HepG2 (cell line): ENCODE results near the gene BICRA. TPM values are rescaled to one million over a fixed set of nuclear protein-coding genes. Genes with fewer than 3 reads are reported as not detected.

Experiments
- CHCHD3 ChIP-seq: sonication (generic); formaldehyde crosslinking; IDR thresholded peaks from 2 replicates; pipeline ENCODE4 v1.8.0; 2022; ENCODE audit warnings: mild to moderate bottlenecking, missing genetic modification reagents, moderate library complexity
- GTF2F1 ChIP-seq: fragments of 150-350 bp; IDR thresholded peaks from 2 replicates; pipeline ENCODE4 v1.6.1; 2014; ENCODE audit warnings: low read length
- NR2F1 ChIP-seq, 2 experiments: fragments of 450-650 bp in 1 of 2; formaldehyde crosslinking in 1 of 2; IDR thresholded peaks; 2 replicates each; pipeline versions ENCODE4 v1.5.0 to v1.6.1; 2016 to 2020; ENCODE audit warnings: mild to moderate bottlenecking in 1 of 2, missing compliant biosample characterization in 1 of 2, missing genetic modification reagents in 1 of 2, moderate library complexity in 1 of 2
- SIX4 ChIP-seq: sonication (generic); formaldehyde crosslinking; IDR thresholded peaks from 2 replicates; pipeline ENCODE4 v1.4.0; 2020; ENCODE audit warnings: missing genetic modification reagents
- SMAD3 ChIP-seq: sonication (generic); formaldehyde crosslinking; IDR thresholded peaks from 2 replicates; pipeline ENCODE4 v1.4.0; 2020; ENCODE audit warnings: missing genetic modification reagents
- STAG1 ChIP-seq: sonication (generic); formaldehyde crosslinking; IDR thresholded peaks from 2 replicates; pipeline ENCODE4 v1.4.0; 2020; ENCODE audit warnings: missing genetic modification reagents
- TBP ChIP-seq: sonication (generic); formaldehyde crosslinking; IDR thresholded peaks from 2 replicates; pipeline ENCODE4 v1.5.0; 2020; ENCODE audit warnings: missing genetic modification reagents
- ZNF614 ChIP-seq: IDR thresholded peaks from 2 replicates; pipeline ENCODE4 v1.6.1; 2018; ENCODE audit warnings: missing biosample characterization, missing genetic modification reagents, inconsistent platforms, borderline replicate concordance
- ZNF616 ChIP-seq: sonication (generic); formaldehyde crosslinking; IDR thresholded peaks from 2 replicates; pipeline ENCODE4 v1.5.0; 2020; ENCODE audit warnings: low read depth, mild to moderate bottlenecking, missing genetic modification reagents
- polyA plus RNA-seq, 8 experiments: library from polyadenylated mRNA; depleted of rRNA in 3 of 8; stranded (reverse) in 7 of 8; unstranded in 1 of 8; fragments of >200 nt; fragmentation: Illumina TruSeq in 4 of 8; extraction: Trizol in 4 of 8; gene quantifications; 2 replicates each; pipeline versions ENCODE4 v1.2.1 to v1.2.3, GENCODE V29; 2011 to 2016; ENCODE audit warnings: low read depth in 4 of 8, missing spikeins in 1 of 8, mixed read lengths in 1 of 8; ENCODE audit not compliant: insufficient read depth in 1 of 8
- total RNA-seq, 5 experiments: library from RNA; depleted of rRNA; stranded (reverse); fragments of >200 nt; fragmentation: Illumina TruSeq; extraction: Trizol; gene quantifications; 2 replicates each; pipeline ENCODE4 v1.2.3, GENCODE V29; 2016; ENCODE audit warnings: low read depth in 1 of 5
- TF ChIP-seq, protein P1 (sequence below): IDR thresholded peaks from 2 replicates; pipeline ENCODE4 v1.6.1; 2016; ENCODE audit warnings: low read depth, missing genetic modification reagents, missing compliant biosample characterization
- TF ChIP-seq, protein P2 (sequence below): sonication (generic); formaldehyde crosslinking; IDR thresholded peaks from 2 replicates; pipeline ENCODE4 v1.4.0; 2020; ENCODE audit warnings: missing genetic modification reagents
- TF ChIP-seq, protein P3 (sequence below): IDR thresholded peaks from 2 replicates; pipeline ENCODE4 v1.6.1; 2016; ENCODE audit warnings: mild to moderate bottlenecking, missing biosample characterization, missing genetic modification reagents
- TF ChIP-seq, protein P4 (sequence below): sonication (generic); formaldehyde crosslinking; IDR thresholded peaks from 2 replicates; pipeline ENCODE4 v1.5.1; 2020; ENCODE audit warnings: mild to moderate bottlenecking, missing genetic modification reagents, moderate library complexity
- TF ChIP-seq, protein P5 (sequence below): sonication (generic); formaldehyde crosslinking; IDR thresholded peaks from 2 replicates; pipeline ENCODE4 v1.8.1; 2023; ENCODE audit warnings: mild to moderate bottlenecking, inconsistent platforms, moderate library complexity, missing genetic modification reagents, borderline replicate concordance

BICRA gene
- total and polyA plus RNA-seq, 2 of the 13 experiments (the other 11 are each of a cell fraction or from before 2014, with no cell fraction given), result 0.55 to 0.71 TPM

DNA sequence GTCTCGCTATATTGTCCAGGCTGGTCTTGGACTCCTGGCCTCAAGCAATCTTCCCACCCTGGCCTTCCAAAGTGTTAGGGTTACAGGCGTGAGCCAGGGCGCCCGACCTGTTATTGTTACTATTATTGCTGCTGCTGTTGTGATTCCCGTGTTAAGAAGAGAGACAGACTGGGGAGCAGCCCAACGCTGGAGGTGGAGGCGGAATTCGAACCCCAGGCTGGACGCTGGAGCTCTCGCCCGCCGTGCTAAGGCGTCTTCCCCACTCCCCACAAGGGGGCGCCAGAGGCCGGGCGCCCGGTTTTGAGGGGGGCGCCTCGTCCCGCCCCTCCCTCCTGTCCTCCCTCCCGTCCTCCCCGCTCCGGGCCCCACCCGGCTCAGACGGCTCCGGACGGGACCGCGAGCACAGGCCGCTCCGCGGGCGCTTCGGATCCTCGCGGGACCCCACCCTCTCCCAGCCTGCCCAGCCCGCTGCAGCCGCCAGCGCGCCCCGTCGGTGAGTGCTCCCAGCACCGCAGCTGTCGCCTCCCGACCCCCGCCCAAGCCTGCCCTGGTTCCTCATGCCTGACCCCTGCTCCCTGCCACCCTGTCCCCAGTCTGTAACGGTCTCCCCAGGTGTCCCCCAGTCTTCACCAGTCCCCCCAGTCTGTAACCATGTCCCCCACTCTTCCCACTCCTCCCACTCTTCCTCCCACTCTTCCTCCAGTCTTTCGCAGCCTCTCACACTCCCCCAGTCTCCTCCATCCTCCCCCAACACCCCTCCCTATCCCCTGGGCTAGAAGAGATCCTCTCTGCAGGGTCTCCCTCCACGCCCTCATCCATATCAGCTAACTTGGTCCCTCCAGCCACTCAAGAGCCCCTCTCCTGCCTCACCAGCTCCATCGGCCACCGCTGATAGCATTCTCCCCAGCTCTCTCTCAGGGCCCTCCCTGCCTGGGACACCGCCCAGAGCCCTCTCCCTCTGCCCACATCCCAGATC lies 104.4 kb downstream of the BICRA start, which contains the start of gene EHD2 (continued):
- TF ChIP-seq, protein P1, sequence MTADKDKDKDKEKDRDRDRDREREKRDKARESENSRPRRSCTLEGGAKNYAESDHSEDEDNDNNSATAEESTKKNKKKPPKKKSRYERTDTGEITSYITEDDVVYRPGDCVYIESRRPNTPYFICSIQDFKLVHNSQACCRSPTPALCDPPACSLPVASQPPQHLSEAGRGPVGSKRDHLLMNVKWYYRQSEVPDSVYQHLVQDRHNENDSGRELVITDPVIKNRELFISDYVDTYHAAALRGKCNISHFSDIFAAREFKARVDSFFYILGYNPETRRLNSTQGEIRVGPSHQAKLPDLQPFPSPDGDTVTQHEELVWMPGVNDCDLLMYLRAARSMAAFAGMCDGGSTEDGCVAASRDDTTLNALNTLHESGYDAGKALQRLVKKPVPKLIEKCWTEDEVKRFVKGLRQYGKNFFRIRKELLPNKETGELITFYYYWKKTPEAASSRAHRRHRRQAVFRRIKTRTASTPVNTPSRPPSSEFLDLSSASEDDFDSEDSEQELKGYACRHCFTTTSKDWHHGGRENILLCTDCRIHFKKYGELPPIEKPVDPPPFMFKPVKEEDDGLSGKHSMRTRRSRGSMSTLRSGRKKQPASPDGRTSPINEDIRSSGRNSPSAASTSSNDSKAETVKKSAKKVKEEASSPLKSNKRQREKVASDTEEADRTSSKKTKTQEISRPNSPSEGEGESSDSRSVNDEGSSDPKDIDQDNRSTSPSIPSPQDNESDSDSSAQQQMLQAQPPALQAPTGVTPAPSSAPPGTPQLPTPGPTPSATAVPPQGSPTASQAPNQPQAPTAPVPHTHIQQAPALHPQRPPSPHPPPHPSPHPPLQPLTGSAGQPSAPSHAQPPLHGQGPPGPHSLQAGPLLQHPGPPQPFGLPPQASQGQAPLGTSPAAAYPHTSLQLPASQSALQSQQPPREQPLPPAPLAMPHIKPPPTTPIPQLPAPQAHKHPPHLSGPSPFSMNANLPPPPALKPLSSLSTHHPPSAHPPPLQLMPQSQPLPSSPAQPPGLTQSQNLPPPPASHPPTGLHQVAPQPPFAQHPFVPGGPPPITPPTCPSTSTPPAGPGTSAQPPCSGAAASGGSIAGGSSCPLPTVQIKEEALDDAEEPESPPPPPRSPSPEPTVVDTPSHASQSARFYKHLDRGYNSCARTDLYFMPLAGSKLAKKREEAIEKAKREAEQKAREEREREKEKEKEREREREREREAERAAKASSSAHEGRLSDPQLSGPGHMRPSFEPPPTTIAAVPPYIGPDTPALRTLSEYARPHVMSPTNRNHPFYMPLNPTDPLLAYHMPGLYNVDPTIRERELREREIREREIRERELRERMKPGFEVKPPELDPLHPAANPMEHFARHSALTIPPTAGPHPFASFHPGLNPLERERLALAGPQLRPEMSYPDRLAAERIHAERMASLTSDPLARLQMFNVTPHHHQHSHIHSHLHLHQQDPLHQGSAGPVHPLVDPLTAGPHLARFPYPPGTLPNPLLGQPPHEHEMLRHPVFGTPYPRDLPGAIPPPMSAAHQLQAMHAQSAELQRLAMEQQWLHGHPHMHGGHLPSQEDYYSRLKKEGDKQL (CRISPR knock-in tag), result no peak
- TF ChIP-seq, protein P2, sequence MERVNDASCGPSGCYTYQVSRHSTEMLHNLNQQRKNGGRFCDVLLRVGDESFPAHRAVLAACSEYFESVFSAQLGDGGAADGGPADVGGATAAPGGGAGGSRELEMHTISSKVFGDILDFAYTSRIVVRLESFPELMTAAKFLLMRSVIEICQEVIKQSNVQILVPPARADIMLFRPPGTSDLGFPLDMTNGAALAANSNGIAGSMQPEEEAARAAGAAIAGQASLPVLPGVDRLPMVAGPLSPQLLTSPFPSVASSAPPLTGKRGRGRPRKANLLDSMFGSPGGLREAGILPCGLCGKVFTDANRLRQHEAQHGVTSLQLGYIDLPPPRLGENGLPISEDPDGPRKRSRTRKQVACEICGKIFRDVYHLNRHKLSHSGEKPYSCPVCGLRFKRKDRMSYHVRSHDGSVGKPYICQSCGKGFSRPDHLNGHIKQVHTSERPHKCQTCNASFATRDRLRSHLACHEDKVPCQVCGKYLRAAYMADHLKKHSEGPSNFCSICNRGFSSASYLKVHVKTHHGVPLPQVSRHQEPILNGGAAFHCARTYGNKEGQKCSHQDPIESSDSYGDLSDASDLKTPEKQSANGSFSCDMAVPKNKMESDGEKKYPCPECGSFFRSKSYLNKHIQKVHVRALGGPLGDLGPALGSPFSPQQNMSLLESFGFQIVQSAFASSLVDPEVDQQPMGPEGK, result peak; percentile 88
- TF ChIP-seq ZNF614 (CRISPR knock-in tag) (no peak), SMAD3 (CRISPR knock-in tag) (no peak), NR2F1 (CRISPR knock-in tag; IDR thresholded peaks at IDR 0.05) (no peak), TBP (CRISPR knock-in tag) (no peak), CHCHD3 (CRISPR knock-in tag) (no peak), GTF2F1 (no peak), ZNF616 (no peak), STAG1 (CRISPR knock-in tag) (peak; percentile 74), SIX4 (CRISPR knock-in tag) (no peak)
- TF ChIP-seq, protein P3, sequence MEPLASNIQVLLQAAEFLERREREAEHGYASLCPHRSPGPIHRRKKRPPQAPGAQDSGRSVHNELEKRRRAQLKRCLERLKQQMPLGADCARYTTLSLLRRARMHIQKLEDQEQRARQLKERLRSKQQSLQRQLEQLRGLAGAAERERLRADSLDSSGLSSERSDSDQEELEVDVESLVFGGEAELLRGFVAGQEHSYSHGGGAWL (CRISPR knock-in tag), result 0 out of 2 replicates have a peak, but pooled peaks have one; percentile 31
- TF ChIP-seq, protein P4, sequence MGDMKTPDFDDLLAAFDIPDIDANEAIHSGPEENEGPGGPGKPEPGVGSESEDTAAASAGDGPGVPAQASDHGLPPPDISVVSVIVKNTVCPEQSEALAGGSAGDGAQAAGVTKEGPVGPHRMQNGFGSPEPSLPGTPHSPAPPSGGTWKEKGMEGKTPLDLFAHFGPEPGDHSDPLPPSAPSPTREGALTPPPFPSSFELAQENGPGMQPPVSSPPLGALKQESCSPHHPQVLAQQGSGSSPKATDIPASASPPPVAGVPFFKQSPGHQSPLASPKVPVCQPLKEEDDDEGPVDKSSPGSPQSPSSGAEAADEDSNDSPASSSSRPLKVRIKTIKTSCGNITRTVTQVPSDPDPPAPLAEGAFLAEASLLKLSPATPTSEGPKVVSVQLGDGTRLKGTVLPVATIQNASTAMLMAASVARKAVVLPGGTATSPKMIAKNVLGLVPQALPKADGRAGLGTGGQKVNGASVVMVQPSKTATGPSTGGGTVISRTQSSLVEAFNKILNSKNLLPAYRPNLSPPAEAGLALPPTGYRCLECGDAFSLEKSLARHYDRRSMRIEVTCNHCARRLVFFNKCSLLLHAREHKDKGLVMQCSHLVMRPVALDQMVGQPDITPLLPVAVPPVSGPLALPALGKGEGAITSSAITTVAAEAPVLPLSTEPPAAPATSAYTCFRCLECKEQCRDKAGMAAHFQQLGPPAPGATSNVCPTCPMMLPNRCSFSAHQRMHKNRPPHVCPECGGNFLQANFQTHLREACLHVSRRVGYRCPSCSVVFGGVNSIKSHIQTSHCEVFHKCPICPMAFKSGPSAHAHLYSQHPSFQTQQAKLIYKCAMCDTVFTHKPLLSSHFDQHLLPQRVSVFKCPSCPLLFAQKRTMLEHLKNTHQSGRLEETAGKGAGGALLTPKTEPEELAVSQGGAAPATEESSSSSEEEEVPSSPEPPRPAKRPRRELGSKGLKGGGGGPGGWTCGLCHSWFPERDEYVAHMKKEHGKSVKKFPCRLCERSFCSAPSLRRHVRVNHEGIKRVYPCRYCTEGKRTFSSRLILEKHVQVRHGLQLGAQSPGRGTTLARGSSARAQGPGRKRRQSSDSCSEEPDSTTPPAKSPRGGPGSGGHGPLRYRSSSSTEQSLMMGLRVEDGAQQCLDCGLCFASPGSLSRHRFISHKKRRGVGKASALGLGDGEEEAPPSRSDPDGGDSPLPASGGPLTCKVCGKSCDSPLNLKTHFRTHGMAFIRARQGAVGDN (CRISPR knock-in tag), result peak; percentile 49
- TF ChIP-seq, protein P5, sequence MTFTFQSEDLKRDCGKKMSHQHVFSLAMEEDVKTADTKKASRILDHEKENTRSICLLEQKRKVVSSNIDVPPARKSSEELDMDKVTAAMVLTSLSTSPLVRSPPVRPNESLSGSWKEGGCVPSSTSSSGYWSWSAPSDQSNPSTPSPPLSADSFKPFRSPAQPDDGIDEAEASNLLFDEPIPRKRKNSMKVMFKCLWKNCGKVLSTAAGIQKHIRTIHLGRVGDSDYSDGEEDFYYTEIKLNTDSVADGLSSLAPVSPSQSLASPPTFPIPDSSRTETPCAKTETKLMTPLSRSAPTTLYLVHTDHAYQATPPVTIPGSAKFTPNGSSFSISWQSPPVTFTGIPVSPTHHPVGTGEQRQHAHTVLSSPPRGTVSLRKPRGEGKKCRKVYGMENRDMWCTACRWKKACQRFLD (CRISPR knock-in tag), result no peak
